ES-I3 (cell line): ENCODE results near the gene ASS1.

Experiments used
- H3K36me3 ChIP-seq: 2 replicates; pipeline ENCODE4 v1.6.1; 2013; ENCODE audit warnings: mild to moderate bottlenecking, low read length, control low read depth, moderate library complexity; ENCODE audit not compliant: insufficient read depth
- H3K4me1 ChIP-seq: 2 replicates; pipeline ENCODE4 v1.6.1; 2013; ENCODE audit warnings: mild to moderate bottlenecking, control low read depth, low read length; ENCODE audit not compliant: insufficient read depth
- H3K9ac ChIP-seq: 2 replicates; pipeline ENCODE4 v1.6.1; 2013; ENCODE audit warnings: low read depth, mild to moderate bottlenecking, low read length, moderate library complexity
- H3K9me3 ChIP-seq: 2 replicates; pipeline ENCODE4 v1.6.1; 2013; ENCODE audit warnings: mild to moderate bottlenecking, low read length, moderate library complexity; ENCODE audit not compliant: control insufficient read depth, insufficient read depth

Gene ASS1

DNA sequence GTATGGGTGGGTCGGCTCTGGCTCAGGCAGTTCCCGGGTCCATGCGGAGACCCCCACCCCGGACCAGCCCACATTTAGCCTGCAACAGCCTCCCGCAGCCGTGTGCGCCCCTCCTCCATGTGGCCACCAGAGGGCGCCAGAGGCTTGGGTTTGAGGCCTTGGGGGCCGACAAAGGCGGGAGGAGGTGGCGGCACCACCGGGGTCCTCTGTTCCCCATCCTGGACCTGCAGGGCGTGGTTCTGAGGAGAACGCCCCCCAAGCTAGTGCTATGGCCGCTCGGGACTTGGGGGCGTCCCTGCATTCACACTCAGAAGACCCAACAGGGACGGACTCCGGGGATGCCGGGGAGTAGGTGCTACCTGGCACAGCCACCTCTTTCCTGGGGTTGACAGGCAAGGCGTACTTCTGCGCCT is 16.5 kb downstream of the ASS1 start:
- no peak overlapping the region for H3K9ac ChIP-seq
- H3K4me1 ChIP-seq, result peaks cover 4% of the 10 kb centered on the region; the same call in 1 of the 2 replicates
- H3K9me3 ChIP-seq, result no peaks in the 10 kb centered on the region
- H3K36me3 ChIP-seq, result no peaks in the 10 kb centered on the region; the same call in 1 of the 2 replicates

DNA sequence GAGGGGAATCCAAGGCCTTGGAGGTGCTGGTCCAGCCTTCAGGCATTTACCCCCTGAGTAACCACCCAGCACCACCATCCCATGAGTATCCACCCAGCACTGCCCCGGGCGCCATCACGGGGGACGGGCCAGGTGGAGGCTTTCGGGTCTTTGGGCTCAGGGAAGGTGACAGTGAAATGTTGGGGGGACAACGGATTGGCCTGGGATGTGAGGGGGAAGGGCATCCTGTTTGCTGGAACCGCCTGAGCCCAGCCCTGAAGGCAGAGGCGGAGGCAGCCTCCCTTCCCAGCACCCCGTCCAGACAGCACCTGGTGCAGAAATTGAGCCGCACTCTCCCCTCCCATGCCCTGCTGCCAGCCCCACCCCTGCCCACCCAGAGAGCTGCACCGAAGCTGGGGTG is 17.0 kb downstream of the ASS1 start:
- Histone ChIP-seq H3K4me1 (peaks cover 4% of the 10 kb centered on the region; the same call in 1 of the 2 replicates), H3K9ac (no peak overlapping the region), H3K36me3 (no peaks in the 10 kb centered on the region; the same call in 1 of the 2 replicates), H3K9me3 (no peaks in the 10 kb centered on the region)

DNA sequence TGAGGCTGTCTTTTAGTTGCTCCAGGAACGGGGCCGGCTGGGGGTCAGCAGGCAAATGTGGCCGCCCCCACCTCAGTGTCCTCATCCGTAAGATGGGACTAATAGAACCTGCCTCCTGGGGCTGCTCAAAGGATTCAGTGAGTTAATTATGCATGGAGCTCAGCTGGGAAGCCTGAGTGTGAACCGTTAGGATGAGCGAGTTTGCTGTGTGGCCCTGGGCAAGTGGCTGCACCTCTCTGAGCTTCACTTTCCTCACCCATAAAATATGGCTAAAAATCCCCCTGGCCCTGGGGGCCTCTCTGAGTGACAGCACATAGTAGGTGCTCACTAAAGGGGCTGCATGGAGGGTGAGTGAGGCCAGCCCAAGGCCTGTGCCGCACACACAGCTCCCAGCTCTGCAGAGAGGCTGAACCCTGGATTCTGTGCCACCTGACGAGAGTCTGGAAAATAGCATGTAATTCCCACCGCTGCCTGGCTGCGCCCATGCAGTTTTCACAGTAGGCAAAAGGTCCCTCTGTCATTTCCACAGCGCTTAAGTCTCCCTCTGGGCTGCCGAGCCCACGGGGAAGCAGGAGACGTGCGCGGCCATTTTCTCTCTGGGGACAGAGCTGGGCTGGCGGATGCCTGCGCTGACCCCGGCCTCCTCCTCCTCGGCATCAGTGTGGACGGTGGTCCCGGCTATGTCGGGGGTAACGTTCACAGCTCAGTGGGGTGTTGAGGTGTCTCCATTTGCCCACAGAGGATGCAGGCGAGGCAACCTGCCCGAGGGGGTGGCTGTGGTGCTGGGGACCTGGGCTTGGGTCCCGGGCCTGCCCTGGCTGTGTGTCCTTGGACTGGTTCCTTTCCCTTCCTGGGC is 18.2 kb downstream of the ASS1 start:
- peaks cover 16% of the 10 kb centered on the region; the same call in 1 of the 2 replicates for H3K4me1 ChIP-seq
- no peak overlapping the region for H3K9ac ChIP-seq
- no peaks in the 10 kb centered on the region for H3K9me3 ChIP-seq
- no peaks in the 10 kb centered on the region; the same call in 1 of the 2 replicates for H3K36me3 ChIP-seq

DNA sequence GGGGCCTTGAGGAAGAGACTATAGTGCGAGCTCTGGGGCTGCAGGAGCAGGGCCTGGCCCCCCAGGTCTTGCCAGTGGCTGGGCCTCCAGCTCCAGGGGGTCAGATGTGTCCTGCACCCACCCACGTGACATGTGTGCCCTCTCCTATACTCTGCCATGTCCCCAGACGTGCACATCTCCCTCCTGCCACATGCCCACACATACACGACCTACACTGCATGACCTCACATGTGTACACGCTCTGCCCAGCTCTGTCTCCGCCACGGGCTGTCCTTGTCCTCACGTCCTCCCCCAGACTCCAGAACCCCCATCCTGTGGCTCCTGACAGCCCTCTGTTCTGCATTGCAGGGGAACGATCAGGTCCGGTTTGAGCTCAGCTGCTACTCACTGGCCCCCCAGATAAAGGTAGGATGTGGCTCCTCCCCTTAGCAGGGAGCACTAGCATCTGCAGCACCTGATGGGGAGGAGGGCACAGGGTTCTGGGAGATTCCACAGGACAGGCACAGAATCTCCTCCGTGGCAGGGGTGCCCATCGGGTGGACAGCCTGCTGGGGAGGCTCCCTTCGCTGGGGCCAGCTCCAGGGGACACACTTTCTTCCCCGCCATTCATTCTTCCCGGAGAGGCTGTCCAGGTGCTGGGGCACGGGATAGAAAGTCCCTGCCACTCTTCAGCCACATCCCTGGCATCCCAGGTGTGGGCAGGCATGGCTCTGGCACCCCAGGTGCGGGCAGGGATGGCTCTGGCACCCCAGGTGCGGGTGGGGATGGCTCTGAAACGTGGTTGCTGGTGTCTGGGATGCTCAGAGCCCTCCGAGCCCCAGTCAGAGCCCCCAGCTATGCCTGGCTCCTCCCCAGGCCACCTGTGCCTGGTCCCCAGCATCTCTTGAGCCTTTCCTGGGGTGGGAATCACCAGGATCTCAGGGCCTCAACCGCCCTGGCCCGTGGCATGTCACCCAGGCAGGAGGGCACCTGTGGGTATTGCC is 19.3 kb downstream of the ASS1 start:
- Histone ChIP-seq H3K9me3 (no peaks in the 10 kb centered on the region), H3K4me1 (peaks cover 16% of the 10 kb centered on the region; the same call in 1 of the 2 replicates), H3K9ac (no peak overlapping the region), H3K36me3 (no peaks in the 10 kb centered on the region)

DNA sequence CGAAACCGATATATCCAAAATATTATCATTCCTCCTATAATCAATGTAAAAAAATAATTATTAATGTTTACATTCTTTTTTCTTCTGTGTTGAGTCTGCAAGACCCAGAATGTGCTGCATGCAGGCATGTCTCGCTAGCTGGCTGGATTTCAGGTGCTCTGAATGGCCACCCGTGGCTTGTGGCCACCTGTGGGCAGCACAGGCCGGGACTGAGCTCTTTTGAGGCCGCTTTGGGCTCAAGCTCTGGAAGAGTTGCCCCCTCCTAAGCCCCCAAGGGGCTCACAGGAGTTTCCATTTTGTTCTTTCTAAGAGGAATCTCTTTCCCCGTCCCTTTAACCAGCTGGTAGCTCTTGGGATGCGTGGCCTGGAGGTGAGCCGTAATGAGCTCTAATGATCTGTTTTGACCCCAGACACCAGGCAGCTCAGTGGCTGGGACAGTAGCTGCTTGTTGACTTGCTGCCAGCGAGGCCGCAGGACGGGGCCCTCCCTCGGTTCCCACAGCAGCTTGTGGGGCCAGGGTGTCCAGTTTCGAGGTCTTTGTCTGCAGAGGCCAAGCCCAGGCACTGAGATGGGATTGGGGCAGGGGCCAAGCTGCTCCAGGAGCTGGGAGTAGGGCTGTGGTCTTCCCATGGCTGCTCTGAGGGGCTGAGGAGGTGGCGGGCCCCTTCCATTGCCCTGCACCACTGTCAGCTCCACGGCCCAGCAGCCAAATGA is 20.8 kb downstream of the ASS1 start:
- Histone ChIP-seq H3K36me3 (no peaks in the 10 kb centered on the region), H3K9ac (no peak overlapping the region), H3K4me1 (peaks cover 16% of the 10 kb centered on the region; the same call in 1 of the 2 replicates), H3K9me3 (no peaks in the 10 kb centered on the region)

DNA sequence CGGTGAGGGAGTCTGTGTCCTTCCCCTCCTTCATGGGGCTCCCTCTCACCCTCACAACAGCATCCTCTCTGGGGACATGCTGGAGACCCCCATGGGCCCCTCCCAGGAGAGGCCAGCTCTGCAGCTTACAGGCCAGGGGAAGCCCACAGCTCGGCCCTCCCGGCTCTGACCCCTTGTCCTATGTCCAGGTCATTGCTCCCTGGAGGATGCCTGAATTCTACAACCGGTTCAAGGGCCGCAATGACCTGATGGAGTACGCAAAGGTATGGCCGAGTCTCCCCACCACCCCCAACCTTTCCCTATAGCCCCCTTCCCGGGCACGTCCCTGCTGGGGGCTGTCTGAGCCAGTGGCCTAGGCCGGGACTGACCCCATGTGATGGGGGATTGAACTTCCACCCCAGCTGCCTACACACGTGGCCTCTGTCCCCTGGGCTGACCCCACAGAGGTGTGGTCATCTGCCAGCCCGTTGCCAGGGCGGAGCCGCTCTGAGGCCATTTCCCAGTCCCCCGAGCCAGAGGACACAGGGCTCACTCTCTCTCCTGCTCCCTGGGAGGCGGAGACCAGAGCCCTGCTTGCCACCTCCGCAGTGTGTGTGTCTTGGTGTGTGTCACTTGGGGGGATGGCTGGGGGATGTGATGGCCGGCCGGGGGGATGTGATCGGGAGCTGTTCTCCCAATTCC is 21.9 kb downstream of the ASS1 start:
- no peaks in the 10 kb centered on the region for H3K36me3 ChIP-seq
- no peaks in the 10 kb centered on the region for H3K9me3 ChIP-seq
- H3K9ac ChIP-seq, result no peak overlapping the region
- H3K4me1 ChIP-seq, result peaks cover 12% of the 10 kb centered on the region; the same call in 1 of the 2 replicates

DNA sequence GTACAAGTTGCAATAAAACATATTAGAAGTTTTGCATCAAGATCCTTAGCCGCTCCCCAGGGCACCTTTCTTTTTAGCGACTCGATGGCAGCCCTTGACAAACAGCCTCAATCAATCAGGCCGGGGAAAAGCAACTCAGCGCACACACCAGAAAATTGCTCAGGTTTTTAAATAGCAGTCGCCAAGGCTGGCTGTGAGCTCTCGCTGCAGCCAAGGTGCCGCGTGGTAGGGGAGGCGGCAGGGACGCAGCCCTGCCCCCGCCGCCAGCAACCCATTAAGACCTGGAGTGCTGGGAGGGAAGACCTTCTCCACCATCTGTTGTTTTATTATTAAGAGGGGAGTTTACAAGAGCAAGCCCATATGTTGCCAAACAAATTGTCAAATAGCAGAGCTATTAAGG is 22.6 kb downstream of the ASS1 start:
- Histone ChIP-seq H3K36me3 (no peaks in the 10 kb centered on the region), H3K9me3 (no peaks in the 10 kb centered on the region), H3K9ac (no peak overlapping the region), H3K4me1 (peaks cover 12% of the 10 kb centered on the region; the same call in 1 of the 2 replicates)

DNA sequence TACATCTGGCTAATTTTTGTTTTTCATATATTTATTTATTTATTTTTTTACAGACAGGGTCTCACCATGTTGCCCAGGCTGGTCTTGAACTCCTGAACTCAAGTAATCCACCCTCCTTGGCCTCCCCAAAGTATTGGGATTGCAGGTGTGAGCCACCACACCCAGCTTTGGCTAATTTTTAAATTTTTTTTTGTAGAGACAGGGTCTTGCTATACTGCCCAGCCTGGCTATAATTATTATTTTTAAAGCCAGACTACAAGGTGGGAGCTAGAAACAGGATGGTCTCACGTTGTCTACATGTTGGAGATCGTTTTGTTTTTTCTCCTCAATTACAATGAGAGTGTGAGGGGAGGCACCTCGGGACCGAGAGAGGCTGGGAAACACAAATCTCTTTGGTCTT is 23.8 kb downstream of the ASS1 start:
- no peaks in the 10 kb centered on the region for H3K36me3 ChIP-seq
- no peaks in the 10 kb centered on the region for H3K9me3 ChIP-seq

DNA sequence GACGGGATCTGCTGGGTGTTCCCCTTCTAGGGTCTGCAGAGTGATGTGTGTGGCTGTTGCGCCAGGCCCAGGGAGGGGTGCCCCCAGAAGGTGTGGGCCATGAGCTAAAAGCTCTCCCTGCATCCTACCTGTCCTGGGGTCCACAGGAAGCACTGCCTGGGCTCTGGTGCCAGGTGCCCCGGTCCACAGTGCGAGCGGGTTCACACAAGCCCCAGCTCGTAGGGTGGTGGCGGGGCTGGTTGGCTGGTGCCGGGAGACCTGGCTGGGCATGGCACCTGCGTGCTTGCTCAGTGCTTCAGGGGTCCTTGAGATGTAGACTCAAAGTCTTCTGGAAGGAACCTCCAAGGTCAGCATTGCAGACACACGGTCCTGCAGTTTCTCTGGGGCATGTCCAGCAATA is 25.5 kb downstream of the ASS1 start:
- H3K9ac ChIP-seq, result no peak overlapping the region
- no peaks in the 10 kb centered on the region for H3K9me3 ChIP-seq
- no peaks in the 10 kb centered on the region for H3K36me3 ChIP-seq
- peaks cover 29% of the 10 kb centered on the region for H3K4me1 ChIP-seq

More for the DNA sequence above, 23.8 kb downstream of the ASS1 start:
- Histone ChIP-seq H3K4me1 (peaks cover 15% of the 10 kb centered on the region; the same call in 1 of the 2 replicates), H3K9ac (no peak overlapping the region)

DNA sequence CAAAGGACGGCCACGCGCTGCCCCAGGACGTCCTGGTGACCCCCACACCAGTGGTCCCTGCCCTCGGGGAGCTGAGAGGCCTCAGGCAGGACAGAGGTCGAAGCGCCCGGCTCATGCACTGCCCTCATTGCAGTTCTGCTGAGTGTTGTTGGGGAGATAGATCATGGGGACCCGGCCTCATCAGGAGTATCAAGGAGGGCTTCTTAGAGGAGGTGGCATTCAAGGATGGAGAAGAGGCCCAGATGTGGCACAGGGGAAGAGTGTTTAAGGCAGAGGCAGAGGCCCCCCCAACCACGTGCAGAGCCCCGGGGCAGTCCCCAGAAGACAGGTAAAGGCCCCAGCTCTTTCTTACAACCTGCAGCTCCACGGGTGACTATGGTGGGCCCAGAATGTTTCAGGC is 26.2 kb downstream of the ASS1 start:
- no peak overlapping the region for H3K9ac ChIP-seq
- H3K4me1 ChIP-seq, result peaks cover 29% of the 10 kb centered on the region
- H3K36me3 ChIP-seq, result no peaks in the 10 kb centered on the region
- H3K9me3 ChIP-seq, result no peaks in the 10 kb centered on the region

DNA sequence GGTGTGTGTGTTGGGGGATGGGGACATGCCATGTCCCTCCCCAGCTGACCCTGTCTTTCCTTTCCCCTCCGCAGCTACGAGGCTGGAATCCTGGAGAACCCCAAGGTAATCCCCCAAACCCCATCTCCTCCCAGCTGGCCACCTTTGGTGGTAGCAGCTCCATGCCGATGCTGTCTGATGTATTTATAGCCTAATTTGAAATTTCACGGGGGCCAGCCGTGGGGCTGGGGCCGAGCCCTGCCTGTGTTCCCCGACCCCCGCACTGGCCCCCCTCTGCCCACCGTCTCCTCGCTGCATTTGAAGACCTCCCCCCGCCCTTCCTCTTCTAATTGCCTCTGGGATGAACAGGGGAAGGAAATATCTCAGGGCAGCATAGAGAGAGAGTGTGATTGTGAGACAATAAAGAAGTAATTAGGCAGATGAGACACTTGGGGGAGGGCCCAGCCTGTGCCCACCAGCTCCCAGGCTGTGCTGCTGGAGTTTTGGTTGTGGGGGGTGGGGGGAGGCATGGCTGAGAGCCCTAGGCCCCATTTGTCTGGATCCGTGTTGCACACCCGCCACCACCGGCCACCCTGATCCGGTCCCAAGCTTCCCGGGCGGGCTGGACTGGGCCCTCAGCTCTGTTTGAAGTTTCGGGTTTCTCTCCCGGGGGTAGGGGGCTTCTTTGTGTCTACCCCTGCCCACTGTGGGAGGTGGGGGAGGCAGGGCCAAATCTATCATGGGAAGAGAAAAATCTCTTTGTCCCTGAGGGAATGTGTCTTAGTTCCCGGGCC is 26.8 kb downstream of the ASS1 start:
- no peaks in the 10 kb centered on the region for H3K36me3 ChIP-seq
- no peak overlapping the region for H3K9ac ChIP-seq
- H3K9me3 ChIP-seq, result no peaks in the 10 kb centered on the region
- peaks cover 29% of the 10 kb centered on the region for H3K4me1 ChIP-seq

DNA sequence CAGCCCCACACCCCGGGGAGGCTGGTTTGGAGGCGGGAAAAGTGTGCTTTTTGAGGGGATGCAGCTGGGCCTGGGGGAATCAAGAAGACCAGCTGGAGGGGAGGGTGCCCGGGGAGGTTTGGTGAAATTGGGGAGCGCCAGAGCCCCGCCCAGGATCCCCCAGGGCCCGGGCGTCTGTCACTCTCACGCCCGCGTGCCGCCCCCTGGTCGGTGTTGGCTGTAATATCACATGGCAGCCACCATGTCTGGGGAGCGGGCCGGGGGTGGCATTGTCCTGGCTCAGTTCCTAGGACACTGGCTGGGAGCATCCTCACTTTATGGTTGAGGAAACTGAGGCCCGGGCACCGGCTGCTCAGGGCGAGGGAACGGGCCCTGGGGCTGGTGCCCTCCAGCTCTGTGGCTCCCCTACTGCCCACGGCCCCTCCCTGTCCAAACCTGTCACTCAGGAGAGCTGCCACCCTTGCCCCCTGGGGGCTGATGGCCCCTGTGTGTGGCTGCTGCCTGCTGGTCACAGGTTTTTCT is 27.5 kb downstream of the ASS1 start:
- H3K9ac ChIP-seq, result no peak overlapping the region
- no peaks in the 10 kb centered on the region for H3K36me3 ChIP-seq
- H3K4me1 ChIP-seq, result peaks cover 24% of the 10 kb centered on the region
- no peaks in the 10 kb centered on the region for H3K9me3 ChIP-seq

DNA sequence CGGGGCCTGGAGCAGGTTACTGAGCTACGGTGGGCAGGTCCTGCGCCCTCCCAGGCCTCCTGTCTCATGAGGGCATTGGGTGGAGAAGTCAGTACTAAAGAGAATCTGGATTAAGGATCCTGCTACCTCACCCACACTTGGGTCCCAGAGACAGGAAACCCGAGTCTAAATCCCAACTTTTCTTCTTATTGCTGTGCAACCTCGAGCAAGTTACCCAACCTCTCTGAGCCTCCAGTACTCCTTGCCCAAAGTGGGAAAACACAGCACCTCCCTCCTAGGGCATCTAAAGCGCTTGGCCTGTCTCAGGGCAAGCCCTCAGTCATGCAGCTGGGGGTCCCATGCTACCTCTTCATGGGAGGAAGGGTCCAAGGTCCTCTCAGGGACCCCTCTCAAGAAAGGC is 28.2 kb downstream of the ASS1 start:
- no peaks in the 10 kb centered on the region for H3K36me3 ChIP-seq
- no peaks in the 10 kb centered on the region for H3K9me3 ChIP-seq

More for the DNA sequence above, 28.2 kb downstream of the ASS1 start:
- Histone ChIP-seq H3K4me1 (peaks cover 17% of the 10 kb centered on the region), H3K9ac (no peak overlapping the region)
